Mesenchymal stem cell (in vitro differentiated cells and primary cell): ENCODE data around the gene SMYD1.

Experiments
- DNase-seq: peaks from one replicate; pipeline ENCODE4 v3.0.0-alpha.2; 2013
- H2AFZ ChIP-seq: one replicate; pipeline ENCODE4 v1.6.1; 2013; ENCODE audit warnings: low read depth, mild to moderate bottlenecking, control low read depth, inconsistent platforms, low read length, moderate library complexity
- H2AK5ac ChIP-seq: 2 replicates; pipeline ENCODE4 v1.6.1; 2013; ENCODE audit warnings: low read length, moderate library complexity, mild to moderate bottlenecking, inconsistent platforms; ENCODE audit not compliant: severe bottlenecking
- H2BK120ac ChIP-seq: one replicate; pipeline ENCODE4 v1.6.1; 2013; ENCODE audit warnings: low read depth, mild to moderate bottlenecking, inconsistent platforms, low read length, moderate library complexity
- H2BK12ac ChIP-seq, 2 experiments: one replicate each; pipeline ENCODE4 v1.6.1; 2013; ENCODE audit warnings: inconsistent platforms in 2 of 2, low read length in 2 of 2, mild to moderate bottlenecking in 2 of 2, moderate library complexity in 2 of 2, control low read depth in 1 of 2
- H2BK15ac ChIP-seq: one replicate; pipeline ENCODE4 v1.6.1; 2013; ENCODE audit warnings: mild to moderate bottlenecking, low read depth, inconsistent platforms; ENCODE audit not compliant: poor library complexity, severe bottlenecking
- H2BK5ac ChIP-seq: 2 replicates; pipeline ENCODE4 v1.6.1; 2013; ENCODE audit warnings: low read depth, mild to moderate bottlenecking, low read length, control low read depth, inconsistent platforms; ENCODE audit not compliant: poor library complexity, severe bottlenecking
- H3K14ac ChIP-seq, 2 experiments: one replicate each; pipeline ENCODE4 v1.6.1; 2013; ENCODE audit warnings: inconsistent platforms in 2 of 2, low read length in 2 of 2, control low read depth in 1 of 2, mild to moderate bottlenecking in 1 of 2, moderate library complexity in 1 of 2
- H3K18ac ChIP-seq, 2 experiments: one replicate each; pipeline ENCODE4 v1.6.1; 2013; ENCODE audit warnings: inconsistent platforms in 2 of 2, low read length in 2 of 2, control low read depth in 1 of 2, low read depth in 1 of 2, mild to moderate bottlenecking in 1 of 2
- H3K23ac ChIP-seq, 2 experiments: one replicate each; pipeline ENCODE4 v1.6.1; 2013; ENCODE audit warnings: inconsistent platforms in 2 of 2, low read length in 2 of 2, mild to moderate bottlenecking in 2 of 2, moderate library complexity in 2 of 2, control low read depth in 1 of 2
- H3K27ac ChIP-seq: 2 replicates; pipeline ENCODE4 v1.5.1; 2013; ENCODE audit warnings: mild to moderate bottlenecking, moderate library complexity, low read length, control low read depth, inconsistent platforms; ENCODE audit not compliant: poor library complexity, severe bottlenecking
- H3K27me3 ChIP-seq, 2 experiments: 2 replicates each; pipeline versions ENCODE4 v1.6.1 to v1.7.0; 2013; ENCODE audit warnings: low read length in 2 of 2, mild to moderate bottlenecking in 2 of 2, moderate library complexity in 2 of 2, control low read depth in 1 of 2, inconsistent platforms in 1 of 2; ENCODE audit not compliant: control insufficient read depth in 1 of 2, insufficient read depth in 1 of 2
- H3K36me3 ChIP-seq, 2 experiments: 2 replicates each; pipeline versions ENCODE4 v1.6.1 to v1.7.0; 2013; ENCODE audit warnings: low read length in 2 of 2, control low read depth in 1 of 2, inconsistent platforms in 1 of 2, low read depth in 1 of 2, mild to moderate bottlenecking in 1 of 2; ENCODE audit not compliant: insufficient read depth in 2 of 2, control insufficient read depth in 1 of 2
- H3K4ac ChIP-seq, 2 experiments: one replicate each; pipeline ENCODE4 v1.6.1; 2013; ENCODE audit warnings: inconsistent platforms in 2 of 2, low read length in 2 of 2, mild to moderate bottlenecking in 2 of 2, moderate library complexity in 2 of 2, control low read depth in 1 of 2, low read depth in 1 of 2
- H3K4me1 ChIP-seq: 2 replicates; pipeline ENCODE4 v1.6.1; 2013; ENCODE audit warnings: low read depth, low read length, control low read depth; ENCODE audit not compliant: control insufficient read depth, insufficient read depth
- H3K4me2 ChIP-seq: 2 replicates; pipeline ENCODE4 v1.6.1; 2013; ENCODE audit warnings: low read length, mild to moderate bottlenecking, inconsistent platforms; ENCODE audit not compliant: poor library complexity, severe bottlenecking
- H3K4me3 ChIP-seq, 2 experiments: 2 replicates each; pipeline versions ENCODE4 v1.5.1 to v1.7.0; 2013; ENCODE audit warnings: low read length in 2 of 2, mild to moderate bottlenecking in 2 of 2, control low read depth in 1 of 2, low read depth in 1 of 2; ENCODE audit not compliant: insufficient read depth in 1 of 2
- H3K79me1 ChIP-seq: replicated peaks from 2 replicates; pipeline ENCODE4 v1.6.1; 2013; ENCODE audit warnings: mild to moderate bottlenecking, control low read depth, low read length, inconsistent platforms; ENCODE audit not compliant: poor library complexity, severe bottlenecking
- H3K9ac ChIP-seq: 2 replicates; pipeline ENCODE4 v1.7.0; 2013; ENCODE audit warnings: mild to moderate bottlenecking, low read length, moderate library complexity
- H3K9me3 ChIP-seq: 2 replicates; pipeline ENCODE4 v1.7.0; 2013; ENCODE audit warnings: mild to moderate bottlenecking, low read length; ENCODE audit not compliant: control insufficient read depth
- H4K8ac ChIP-seq: one replicate; pipeline ENCODE4 v1.6.1; 2013; ENCODE audit warnings: inconsistent platforms, mild to moderate bottlenecking, low read length, moderate library complexity
- H4K91ac ChIP-seq: one replicate; pipeline ENCODE4 v1.6.1; 2013; ENCODE audit warnings: mild to moderate bottlenecking, low read length, inconsistent platforms
- WGBS: methylation state at CpG from one replicate; pipeline ENCODE4 v1.1.7; 2013; ENCODE audit warnings: mixed read lengths; 5-methylcytosine and 5-hydroxymethylcytosine counted together

Gene SMYD1

DNA sequence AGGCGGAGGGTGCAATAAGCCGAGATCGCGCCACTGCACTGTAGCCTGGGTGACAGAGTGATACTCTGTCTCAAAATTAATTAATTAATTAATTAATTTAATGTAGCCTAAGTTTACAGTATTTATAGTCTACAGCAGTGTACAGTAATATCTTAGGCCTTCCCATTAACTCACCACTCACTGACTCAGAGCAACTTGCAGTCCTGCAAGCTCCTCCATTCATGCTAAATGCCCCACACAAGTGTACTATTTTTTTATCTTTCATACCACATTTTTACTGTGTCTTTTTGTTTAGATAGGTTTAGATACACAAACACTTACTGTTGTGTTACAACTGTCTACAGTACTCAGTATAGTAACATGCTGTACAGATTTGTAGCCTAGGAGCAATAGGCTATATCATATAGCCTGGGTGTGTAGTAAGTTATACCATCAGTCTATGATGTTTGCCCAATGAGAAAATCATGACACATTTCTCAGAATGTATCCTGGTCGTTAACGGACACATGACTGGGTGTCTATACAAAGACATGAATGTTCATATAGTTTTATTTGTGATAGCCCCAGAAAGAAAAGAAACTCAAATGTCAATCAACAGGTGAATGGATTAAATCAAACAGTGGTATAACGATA, 35.4 kb upstream of the SMYD1 start:
- no peak overlapping the region for H2BK120ac ChIP-seq
- whole genome bisulfite sequencing = 100% methylated on average over 1 of the region's 7 CpGs
- no peak overlapping the region for H2BK15ac ChIP-seq
- no peak overlapping the region for H3K27ac ChIP-seq
- no peak overlapping the region for H4K8ac ChIP-seq
- no peaks in the 10 kb centered on the region for H3K9me3 ChIP-seq
- H3K4me1 ChIP-seq = no peaks in the 10 kb centered on the region
- no peak overlapping the region for H2AK5ac ChIP-seq
- H3K36me3 ChIP-seq = peaks cover 9 to 84% of the 10 kb centered on the region in 2 experiments
- H2BK12ac ChIP-seq = no peak overlapping the region
- no peak overlapping the region for H2AFZ ChIP-seq
- no peak overlapping the region for H2BK5ac ChIP-seq
- no peak overlapping the region for H3K4me2 ChIP-seq
- no peak overlapping the region for H3K23ac ChIP-seq
- DNase-seq = no peak
- no peak overlapping the region for H3K9ac ChIP-seq
- no peak overlapping the region for H3K14ac ChIP-seq
- no peaks in the 10 kb centered on the region for H3K27me3 ChIP-seq
- H3K4me3 ChIP-seq = no peak overlapping the region
- no peak overlapping the region for H3K4ac ChIP-seq
- H3K79me1 ChIP-seq = peaks cover 7% of the 10 kb centered on the region
- no peak overlapping the region for H3K18ac ChIP-seq
- no peak overlapping the region for H4K91ac ChIP-seq

GRCh38 chr2:88036182-88036581, 31.4 kb upstream of the SMYD1 start:
- Histone ChIP-seq H3K36me3 (peaks cover 4 to 54% of the 10 kb centered on the region in 2 experiments), H3K79me1 (peaks cover 2% of the 10 kb centered on the region), H3K4ac (no peak overlapping the region), H2BK120ac (no peak overlapping the region), H3K9me3 (no peaks in the 10 kb centered on the region), H4K91ac (no peak overlapping the region), H3K9ac (no peak overlapping the region), H3K4me1 (peaks cover 3% of the 10 kb centered on the region), H3K18ac (no peak overlapping the region), H3K27me3 (no peaks in the 10 kb centered on the region), H2AK5ac (no peak overlapping the region), H3K27ac (no peak overlapping the region), H2BK5ac (no peak overlapping the region), H3K14ac (no peak overlapping the region), H3K4me2 (no peak overlapping the region), H3K4me3 (no peak overlapping the region), H4K8ac (no peak overlapping the region), H3K23ac (no peak overlapping the region), H2AFZ (no peak overlapping the region), H2BK12ac (no peak overlapping the region), H2BK15ac (no peak overlapping the region)
- 50% methylated on average over 1 of the region's 2 CpGs for WGBS
- no peak for DNase-seq

DNA sequence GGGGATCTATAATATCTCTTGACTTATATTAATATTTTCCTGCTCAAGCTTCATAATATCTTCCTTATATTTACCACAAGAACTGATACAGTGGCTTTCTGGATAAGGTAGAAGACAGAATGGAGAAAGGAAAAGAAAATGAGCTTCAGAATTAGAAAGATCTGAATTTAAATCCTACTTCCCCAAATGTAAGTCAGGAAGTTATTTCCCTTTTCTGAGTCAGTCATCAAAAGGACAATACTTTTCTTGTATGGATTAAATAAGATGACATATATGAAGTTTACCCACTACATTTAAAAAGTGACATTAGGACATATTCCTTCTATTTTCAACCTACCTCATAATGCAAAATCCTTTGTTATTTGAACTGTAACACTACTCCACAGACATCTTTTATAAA, 31.0 kb upstream of the SMYD1 start:
- Histone ChIP-seq H3K36me3 (peaks cover 2 to 57% of the 10 kb centered on the region in 2 experiments), H3K9me3 (no peaks in the 10 kb centered on the region), H3K4me1 (peaks cover 3% of the 10 kb centered on the region), H2AK5ac (no peak overlapping the region), H2AFZ (no peak overlapping the region), H2BK15ac (no peak overlapping the region), H2BK12ac (no peak overlapping the region), H4K91ac (no peak overlapping the region), H4K8ac (no peak overlapping the region), H3K27me3 (no peaks in the 10 kb centered on the region), H3K27ac (no peak overlapping the region), H2BK120ac (no peak overlapping the region), H3K14ac (no peak overlapping the region), H3K4ac (no peak overlapping the region), H3K9ac (no peak overlapping the region), H3K23ac (no peak overlapping the region), H3K4me2 (no peak overlapping the region), H2BK5ac (no peak overlapping the region), H3K79me1 (peaks cover 2% of the 10 kb centered on the region), H3K4me3 (no peak overlapping the region), H3K18ac (no peak overlapping the region)
- no peak for DNase-seq

DNA sequence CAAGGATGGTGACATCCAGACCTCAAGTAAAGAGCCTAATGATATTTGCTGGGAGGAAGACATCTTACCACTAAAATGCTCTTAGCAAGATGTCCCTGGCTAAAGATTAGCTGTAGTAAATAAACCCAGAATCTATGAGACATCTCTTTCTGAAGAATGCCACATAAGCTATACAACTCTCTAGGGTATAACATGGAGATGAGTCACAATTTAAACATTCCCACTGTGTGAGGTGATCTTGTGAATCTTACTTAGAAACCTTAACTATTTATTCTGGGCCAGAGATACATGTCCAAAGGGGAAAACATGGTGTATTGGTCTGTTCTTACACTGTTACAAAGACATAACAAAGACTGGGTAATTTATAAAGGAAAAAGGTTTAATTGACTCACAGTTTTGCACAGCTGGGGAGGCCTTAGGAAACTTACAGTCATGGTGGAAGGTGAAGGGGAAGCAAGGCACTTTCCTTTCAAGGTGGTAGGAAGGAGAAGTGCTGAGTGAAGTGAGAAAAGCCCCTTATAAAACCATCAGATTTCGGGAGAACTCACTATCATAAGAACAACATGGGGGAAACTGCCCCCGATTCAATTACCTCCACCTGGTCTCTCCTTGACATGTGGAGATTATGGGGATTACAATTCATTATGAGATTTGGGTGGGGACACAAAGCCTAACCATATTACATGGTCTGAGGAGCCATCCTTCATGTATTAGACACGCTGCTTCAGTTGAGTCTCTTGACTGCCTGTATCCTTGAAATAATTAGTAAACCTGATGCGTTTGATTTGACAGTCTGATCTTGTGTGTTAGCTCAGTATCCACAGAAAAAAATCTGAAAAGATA, 29.1 kb upstream of the SMYD1 start:
- H3K9me3 ChIP-seq = no peaks in the 10 kb centered on the region

More for the DNA sequence above, 29.1 kb upstream of the SMYD1 start:
- Histone ChIP-seq H4K8ac (no peak overlapping the region), H3K23ac (no peak overlapping the region), H3K4ac (peak overlapping the region in 1 of 2 experiments; percentile 58), H2BK15ac (no peak overlapping the region), H3K9ac (peak overlapping the region; percentile 66), H4K91ac (no peak overlapping the region), H3K14ac (no peak overlapping the region), H2BK120ac (peak overlapping the region; percentile 61), H3K79me1 (peaks cover 2% of the 10 kb centered on the region), H3K4me3 (no peak overlapping the region), H3K36me3 (peaks cover under 1 to 51% of the 10 kb centered on the region in 2 experiments), H3K18ac (peak overlapping the region in 1 of 2 experiments; percentile 34), H3K4me2 (no peak overlapping the region), H2AK5ac (peak overlapping the region; percentile 16), H3K4me1 (peaks cover 5% of the 10 kb centered on the region), H3K27ac (peak overlapping the region; percentile 98), H2AFZ (no peak overlapping the region), H2BK12ac (no peak overlapping the region), H3K27me3 (no peaks in the 10 kb centered on the region), H2BK5ac (peak overlapping the region; percentile 96)
- peak; percentile 95 for DNase-seq
- WGBS = 93% methylated on average over 2 of the region's 4 CpGs
